Glomerular endothelial cell (primary cell): Measurements from ENCODE around the gene ABCA2. TPM values are rescaled to one million over a fixed set of nuclear protein-coding genes. Genes with fewer than 3 reads are reported as not detected.

Source experiments
- DNase-seq: peaks from one replicate; pipeline ENCODE4 v3.0.0-alpha.2; 2011; ENCODE audit warnings: low read depth, low spot score; ENCODE audit errors: extremely low read depth
- total RNA-seq: library from RNA; depleted of rRNA; stranded (reverse); fragments of >200 nt; gene quantifications from 2 replicates; pipeline ENCODE4 v1.2.3, GENCODE V29; 2015

The ABCA2 gene
- total RNA-seq, 1 donor from 2014 or later, result 28.4 TPM

DNA sequence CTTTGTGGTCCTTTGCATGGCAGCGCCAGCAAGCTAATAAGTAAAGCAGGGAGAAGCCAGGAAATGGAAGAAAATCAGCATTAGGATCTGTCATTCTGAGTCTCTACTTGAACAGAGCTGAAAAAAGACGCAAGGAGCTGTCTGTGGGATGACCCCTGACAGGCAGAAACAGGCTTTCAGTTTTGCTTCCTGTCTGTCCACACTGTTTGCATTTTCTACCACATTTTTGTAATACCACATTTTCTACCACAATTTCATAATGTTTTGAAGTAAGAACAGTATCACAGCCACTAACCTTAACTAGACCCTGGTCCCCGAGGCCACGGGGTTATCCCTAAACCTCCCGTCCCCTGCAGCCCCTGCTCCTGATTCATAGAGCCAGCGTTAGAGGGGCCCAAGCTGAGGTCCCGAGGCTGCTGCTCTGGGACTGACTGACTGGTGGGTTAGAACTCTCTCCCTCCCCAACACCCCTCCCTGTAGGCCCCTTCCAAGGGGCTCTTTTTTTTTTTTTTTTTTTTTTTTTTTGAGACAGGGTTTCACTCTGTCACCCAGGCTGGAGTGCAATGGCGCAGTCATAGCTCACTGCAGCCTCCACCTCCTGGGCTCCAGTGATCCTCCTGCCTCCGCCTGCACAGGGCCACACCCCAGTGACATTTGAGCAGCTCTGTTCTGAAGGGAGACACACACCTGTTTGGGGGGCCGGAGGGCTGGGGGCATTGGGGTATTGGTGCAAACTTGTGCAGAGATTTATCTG is 27.7 kb downstream of the ABCA2 start:
- DNase-seq, result no peak

DNA sequence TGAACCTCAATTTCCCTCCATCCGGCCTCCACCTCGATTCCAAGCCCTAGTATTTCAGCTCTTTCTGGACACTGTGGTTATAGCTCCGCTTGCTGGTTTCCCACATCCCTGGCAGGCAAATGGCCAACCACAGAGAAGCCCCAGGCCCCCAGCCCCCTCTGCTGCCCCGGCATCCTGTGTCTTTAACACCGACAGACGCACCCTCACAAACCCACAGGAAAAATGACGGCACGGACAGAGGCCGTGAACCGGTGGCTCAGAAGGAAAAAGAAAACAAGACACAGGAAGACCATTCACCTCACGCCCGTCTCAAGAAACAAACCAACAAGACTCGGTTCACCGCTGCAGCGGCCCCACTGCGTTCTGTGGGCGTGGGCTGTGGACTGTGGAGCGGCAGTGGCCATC is 30.2 kb downstream of the ABCA2 start:
- DNase-seq, result no peak

DNA sequence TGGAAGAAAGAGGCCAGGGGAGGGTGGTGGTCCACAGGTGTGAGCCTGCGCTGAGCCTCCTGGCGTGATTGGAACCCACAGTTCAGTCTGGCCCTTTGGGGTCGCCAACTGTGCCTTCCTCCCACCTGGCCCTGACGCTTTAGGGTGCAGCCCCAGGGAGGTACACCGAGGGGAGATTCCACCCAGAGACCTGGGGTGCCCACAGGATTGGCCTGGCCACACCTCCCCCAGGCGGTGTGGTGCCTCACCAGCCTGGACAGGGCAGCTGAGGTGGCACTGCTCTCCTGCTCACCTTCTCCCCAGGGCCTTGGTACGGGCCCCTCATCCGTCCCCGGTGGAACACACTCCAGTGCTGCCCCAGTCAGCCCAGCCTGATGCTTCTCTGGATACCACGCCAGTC is 30.7 kb downstream of the ABCA2 start:
- no peak for DNase-seq

DNA sequence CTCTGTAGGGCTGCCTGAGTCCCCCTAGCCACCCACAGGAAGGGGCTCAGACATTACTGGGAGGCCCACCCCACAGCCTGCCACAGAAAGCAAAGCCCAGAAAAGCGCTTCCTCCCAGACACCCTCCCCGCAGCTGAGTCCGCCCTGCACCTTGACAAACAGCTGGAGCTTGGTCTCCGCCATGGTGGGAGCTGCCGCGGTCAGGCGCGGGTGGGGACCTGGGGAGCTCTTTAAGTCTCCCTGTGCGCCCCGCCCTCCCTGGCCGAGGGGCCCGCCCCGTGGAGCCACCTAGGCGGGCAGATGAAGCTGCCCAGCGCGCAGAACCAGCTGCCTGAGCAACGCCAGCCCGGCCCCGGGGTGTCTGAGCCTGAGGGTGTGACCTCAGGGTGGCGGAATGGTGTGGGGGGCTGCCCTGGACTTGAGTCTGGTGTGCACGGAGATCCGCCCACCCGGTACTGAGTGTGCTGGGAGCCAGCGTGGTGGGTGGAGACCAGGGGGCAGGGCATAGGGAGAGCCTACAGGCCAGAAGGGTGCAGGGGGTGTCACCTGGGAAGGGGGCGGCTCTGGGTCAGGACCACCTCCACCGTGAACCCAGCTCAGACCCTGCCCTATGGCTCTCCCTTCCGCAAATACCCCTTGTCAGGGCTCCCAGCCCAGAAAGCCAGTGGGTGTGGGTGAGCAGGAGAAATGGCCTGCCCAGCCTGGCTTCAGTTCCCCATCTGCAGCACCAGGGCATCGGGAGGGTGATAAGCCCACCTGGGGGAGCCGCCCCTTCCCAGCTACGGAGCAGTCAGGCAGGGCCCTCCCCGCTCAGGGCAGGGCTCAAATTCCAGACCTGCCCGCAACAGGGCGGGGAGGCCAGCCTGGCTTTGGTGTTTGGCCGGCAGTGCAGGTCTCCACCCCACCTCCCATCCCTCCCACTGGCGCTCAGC is 31.4 kb downstream of the ABCA2 start, which contains the start of gene CLIC3:
TSS of gene CLIC3 (minus strand) at position 208 of the 932 bp plus-strand sequence. CDS start at position 183, 25 bp downstream.
- DNase-seq, result no peak

DNA sequence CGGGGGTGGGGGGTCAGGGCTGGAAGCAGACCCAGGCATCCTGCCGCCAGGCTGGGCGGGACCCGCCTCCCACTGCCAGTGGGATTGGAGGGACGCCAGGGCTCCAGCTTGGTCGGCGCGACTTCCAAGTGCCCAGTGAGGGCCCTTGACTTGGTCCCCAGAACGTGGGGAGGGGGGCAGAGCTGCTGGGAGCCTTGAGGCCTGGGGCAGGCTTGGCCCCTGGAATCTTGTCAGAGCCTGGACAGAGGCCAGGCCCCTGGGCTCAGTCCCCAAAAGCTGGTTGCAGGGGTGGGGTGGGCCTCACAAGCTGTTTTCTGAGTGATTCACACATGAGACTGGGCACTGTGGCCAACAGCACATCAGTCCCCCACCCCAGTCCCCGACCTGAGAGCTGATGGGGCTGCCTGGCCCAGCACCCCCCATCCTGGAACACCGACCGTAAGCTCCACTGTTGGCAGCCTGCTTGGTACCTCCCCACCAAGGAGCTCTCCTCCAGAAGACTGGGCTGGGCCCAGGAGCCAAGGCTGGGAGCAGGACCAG is 32.2 kb downstream of the ABCA2 start:
- DNase-seq, result no peak

DNA sequence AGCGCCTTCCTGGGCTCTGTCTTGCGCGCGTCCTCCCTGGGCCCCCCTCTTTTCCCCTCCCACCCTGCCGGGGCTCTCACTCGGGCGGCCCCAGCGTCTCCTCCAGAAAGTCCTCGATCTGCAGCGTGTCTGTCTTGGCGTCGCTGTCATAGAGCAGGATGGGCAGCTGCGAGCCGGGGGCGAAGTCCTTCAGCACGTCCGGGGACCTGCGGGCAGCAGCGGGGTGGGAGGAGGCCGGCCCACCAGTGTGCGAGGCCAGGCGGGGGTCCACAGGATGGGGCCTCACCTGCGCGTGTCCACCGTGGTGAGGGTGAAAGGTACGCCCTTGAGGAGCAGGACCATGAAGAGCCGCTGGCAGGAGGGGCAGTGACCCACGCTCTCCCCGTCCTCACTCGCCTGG is 32.7 kb downstream of the ABCA2 start:
- DNase-seq, result no peak

DNA sequence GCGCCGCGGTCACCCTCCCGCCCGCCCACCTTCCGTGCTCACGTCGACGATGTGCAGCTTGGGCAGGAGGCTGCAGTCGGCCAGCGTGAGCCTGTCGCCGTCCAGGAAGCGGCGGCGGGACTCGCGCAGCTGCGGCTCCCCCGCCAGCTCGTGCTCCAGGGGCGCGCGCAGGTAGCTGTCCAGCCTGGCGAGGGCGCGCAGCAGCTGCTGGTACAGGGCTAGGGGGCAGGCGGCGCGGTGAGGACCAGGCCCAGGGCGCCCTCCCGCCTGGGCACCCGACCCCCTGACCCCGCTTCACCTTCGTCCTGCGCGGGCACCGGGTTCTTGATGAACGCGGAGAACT is 33.2 kb downstream of the ABCA2 start:
- DNase-seq, result no peak

DNA sequence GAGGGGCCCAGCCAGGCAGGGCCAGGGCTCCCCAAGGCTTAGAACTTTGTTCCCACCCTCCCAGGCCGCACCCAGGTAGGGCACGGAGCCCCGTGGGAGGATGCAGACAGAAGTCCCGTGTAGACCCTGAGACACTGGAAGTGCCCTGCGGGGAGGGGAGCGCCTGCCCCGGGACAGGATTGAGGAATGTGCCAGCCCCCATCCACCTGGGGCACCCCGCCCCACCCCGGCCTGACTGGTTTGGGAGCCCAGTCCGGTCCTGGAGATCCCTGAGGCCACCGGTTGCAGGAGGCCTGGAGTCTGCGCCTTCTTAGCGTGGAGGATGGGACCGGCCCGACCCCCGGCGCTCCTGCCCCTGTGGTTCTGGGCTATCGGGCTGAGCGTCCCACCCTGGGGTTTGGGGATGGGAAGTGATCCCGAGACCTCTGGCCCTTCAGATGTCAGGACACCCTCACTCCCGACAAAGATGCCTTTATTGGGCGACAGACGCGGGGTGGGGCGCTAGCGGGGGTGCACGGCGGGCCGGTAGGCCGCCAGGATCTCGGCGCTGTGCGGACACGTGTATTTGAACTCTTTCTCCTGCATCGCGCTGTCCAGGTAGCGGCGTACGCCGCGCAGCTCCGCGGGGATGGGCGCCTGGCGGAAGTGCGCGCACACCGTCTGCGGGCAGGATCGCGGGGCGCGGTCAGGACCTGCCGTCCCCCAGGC is 33.7 kb downstream of the ABCA2 start:
- no peak for DNase-seq

DNA sequence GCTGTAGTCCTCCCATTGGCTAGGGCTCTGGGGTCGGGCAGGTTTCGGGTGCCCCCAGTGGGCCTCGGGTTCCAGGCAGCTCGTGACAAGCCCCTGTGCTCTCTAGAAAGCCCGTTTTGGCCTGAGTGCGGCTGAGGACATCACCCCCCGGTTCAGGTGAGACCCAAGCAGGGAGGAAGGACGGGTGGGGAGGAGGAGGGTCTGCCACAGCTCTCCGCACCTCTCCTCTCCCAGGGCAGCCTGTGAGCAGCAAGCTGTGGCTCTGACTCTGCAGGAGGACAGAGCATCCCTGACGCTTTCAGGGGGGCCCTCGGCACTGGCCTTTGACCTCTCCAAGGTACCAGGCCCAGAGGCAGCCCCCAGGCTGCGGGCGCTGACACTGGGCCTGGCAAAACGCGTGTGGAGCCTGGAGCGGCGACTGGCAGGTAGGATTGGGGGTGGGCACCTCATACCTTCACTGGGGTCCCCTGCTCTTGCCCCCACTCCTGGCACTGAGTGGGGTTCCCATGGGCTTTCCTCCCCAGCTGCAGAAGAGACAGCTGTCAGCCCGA is 35.1 kb downstream of the ABCA2 start:
- no peak for DNase-seq

DNA sequence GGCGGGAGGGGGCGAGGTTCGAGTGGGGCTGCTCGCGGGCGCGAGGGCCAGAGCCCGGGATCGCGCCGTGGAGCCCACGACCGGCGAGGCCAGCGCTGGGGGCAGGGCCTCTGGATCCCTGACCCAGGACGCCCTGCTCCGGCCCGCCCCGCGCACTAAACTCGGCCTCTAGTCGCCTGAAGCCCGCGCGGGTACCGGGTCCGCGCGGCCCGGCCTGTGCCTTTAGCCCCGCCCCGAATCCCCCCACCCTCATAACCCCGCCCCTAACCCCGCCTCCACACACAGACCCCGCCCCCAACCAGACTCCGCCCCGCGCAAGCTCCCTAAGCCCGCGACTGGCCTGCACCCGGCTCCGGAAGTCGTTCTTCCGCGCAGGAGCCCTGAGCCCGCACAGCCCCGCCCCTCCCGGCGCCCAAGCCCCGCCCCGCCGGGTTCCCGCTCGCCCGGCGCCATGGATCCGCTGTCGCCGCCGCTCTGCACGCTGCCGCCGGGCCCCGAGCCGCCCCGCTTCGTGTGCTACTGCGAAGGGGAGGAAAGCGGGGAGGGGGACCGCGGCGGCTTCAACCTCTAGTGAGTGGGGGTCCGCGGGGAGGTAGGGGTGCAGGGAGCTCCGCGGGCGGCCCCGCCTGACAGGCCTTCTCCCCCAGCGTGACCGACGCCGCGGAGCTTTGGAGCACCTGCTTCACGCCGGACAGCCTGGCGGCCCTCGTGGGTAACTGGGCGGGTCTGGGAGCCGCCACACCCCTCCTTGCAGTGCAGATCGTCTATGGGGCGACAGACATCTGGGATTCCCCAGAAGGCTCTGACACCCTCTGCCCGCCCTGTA is 35.8 kb downstream of the ABCA2 start, which contains the start of gene PAXX:
TSS of gene PAXX (plus strand) at position 430 of the 826 bp plus-strand sequence. CDS start at position 452, 22 bp downstream.
- no peak for DNase-seq

DNA sequence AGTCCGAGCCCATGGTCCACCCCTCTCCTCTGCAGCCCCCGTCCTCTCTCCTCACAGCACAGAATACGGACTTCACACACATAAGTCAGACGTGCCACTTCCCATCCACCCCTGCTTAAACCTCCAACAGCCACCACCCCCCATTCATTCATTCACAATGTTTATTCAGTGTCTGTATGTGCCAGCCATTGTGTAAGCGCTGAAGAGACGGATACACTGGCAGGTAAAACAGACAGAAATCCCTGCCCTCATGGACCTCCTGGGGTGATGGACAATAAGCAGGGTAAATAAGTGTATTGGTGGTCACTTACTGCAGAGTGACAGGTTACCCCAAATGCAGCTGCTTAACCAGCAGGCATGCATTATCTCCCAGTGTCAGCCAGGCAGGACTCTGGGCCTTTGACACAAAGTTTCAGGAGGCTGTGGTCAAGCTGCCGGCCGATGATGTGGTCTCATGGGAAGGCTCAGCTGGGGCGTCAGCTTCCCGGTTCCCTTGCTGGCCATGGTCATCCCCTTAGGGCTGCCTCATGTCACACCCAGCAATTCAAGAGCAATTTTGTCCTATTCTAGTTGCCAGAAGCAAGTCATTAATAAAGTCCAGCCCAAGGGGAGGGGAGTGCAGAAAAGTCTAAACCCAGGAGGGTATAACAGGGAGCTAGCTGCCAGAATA is 37.7 kb downstream of the ABCA2 start:
- no peak for DNase-seq

DNA sequence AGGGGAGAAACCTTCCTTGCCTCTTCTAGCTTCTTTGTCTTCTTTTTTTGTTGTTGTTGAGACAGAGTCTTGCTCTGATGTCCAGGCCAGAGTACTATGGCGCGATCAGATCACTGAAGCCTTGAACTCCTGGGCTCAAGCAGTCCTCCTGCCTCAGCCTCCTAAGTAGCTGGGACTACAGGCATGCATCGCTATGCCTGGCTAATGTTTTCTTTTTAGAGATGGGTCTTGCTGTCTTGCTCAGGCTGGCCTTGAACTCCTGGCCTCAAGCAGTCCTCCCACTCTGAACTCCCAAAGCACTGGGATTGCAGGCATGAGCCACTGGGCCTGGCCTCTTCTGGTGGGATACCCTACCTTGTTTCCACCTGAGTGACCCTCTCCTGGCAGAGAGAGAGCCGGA is 39.2 kb downstream of the ABCA2 start:
- DNase-seq, result no peak

DNA sequence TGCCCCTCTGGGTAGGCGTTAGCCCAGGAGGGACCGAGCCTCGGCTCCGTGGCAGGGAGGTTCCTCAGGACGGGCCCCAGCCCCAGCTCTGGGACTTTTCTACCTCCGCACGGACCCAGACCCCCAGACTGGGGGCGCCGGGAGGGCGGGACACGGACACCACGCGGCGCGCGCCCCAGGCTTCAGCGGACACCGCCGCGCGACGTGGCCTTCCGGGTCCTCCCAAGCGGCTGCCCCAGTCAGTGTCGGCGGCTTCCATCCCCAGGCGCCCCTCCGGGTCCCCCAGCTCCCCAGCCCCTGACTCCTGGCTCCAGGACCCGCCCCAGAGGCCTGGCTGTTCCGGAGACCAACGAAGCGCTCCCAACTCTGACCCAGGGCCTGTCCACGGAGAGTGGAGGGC is 42.2 kb downstream of the ABCA2 start:
- no peak for DNase-seq

DNA sequence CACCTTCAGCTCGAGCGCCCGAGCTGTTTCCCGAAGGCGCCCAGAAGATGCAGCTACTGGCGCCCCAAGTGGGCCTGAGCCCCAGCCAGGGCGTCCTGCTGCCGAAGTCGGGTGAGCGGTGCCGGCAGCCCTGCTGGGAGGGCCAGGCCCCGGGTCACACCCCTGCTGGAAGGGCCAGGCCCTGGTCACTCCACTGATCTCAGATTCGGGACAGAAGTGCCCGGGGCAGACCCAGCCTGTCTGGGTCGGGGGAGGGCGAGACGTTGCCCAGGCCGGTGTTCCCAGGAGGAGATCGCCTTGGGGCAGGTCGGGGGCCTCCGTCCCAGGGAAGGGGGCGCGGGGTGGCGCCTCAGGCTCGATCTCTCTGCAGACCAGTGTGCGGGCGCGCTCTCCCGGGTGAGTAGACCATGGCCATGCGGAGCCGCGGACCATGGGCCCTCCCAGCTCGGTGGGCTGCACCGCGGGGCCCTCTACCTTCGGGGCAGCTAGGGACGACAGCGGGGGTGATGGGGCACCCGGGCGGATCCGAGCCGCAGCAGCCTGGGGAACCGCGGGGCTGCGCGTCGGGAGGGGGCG is 42.9 kb downstream of the ABCA2 start:
- no peak for DNase-seq

DNA sequence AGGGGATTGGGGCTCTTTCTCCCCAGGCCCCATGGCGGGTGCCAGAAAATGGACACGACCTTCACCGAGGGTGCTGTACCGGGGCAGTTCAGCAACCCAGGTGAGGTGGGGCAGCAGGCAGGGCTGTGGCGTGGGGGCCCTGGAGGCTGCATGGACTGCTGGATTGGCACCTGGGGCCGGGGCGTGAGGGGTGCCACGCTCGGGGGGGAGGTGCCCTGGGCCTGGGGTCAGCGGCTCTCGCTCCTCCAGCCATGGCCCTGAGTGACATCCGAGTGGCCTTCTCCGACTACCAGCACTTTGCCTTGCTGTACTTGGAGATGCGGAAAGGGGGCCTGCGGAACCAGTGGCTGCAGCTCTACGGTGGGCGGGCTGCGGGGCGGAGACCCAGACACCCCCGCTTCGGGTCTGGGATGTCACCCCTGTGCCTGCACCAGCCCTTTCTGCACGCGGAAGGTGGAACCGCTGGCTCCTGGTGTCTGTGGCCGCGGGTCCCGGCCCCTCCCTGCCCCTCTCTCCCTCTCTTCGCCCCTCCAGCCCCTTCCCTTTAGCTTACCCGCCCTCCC is 43.5 kb downstream of the ABCA2 start:
- DNase-seq, result no peak

DNA sequence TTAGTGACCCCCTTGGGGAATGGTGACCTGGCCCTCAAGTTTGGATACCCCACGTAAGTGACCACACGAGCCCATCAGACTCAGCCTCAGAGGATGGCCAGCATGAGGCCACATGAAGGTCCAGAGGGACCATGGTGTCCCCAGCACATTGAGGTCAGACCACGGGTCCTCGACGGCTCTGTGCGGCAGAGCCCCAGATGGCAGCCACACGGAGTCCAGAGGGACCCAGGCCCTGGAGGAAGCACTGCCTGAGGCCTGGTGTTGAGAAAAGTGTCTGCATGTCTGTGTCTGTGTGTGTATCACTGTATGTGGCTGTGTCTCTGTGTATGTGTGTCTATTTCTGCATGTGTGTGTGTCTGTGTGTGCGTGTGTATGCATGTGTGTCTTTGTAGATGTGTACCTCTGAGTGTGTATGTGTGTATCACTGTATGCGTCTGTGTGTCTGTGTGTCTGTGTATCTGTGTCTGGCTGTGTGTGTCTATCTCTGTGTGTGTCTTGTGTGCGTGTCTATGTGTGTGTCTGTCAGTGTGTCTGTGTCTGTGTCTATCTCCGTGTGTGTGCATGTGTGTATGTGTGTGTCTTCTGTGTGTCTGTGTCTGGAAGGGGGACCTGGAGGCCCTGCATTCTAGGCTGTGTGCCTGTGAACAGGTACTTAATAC is 44.3 kb downstream of the ABCA2 start:
- DNase-seq, result no peak

DNA sequence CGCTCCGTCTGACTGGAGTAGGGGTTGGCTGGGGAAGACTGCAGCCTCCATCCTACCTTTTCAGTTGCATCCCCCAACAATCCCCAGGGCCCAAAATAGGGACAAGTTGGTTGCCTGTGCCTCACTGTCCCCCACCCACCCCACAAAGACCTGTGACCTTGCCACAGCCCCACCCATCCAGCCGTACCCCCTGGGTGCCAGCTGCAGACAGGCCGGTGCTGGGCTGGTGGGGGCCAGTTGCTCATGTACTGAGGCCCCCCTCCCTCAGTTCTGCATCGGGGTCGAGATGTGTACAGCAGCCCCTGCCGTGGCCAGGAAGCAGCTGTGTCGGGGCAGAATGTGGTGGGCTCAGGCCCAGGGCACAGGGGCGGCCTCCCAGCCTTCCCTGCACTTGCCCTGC is 44.9 kb downstream of the ABCA2 start:
- no peak for DNase-seq
